Measurements from ENCODE around the gene ATXN7L1.
"Not testable (repeated sequence)": the region's sequence is repeated elsewhere in the genome, so short reads cannot be mapped to it uniquely, and the experiment has no call there.

Gene ATXN7L1

GRCh38 chr7:105860793-105861192, 15.6 kb downstream of the ATXN7L1 start:
- DNase-seq (ENCODE audit: low read depth in 3 of 3) = no peak

- DNase-seq (ENCODE audit: low read depth in 3 of 3) = no peak
Observed at GRCh38 chr7:105857009-105857952, 19.1 kb downstream of the ATXN7L1 start.

- DNase-seq (ENCODE audit: low read depth in 3 of 3) = no peak
Observed at GRCh38 chr7:105854498-105854897, 21.9 kb downstream of the ATXN7L1 start.

GRCh38 chr7:105853931-105854419, 22.4 kb downstream of the ATXN7L1 start:
- no peak for DNase-seq (ENCODE audit: low read depth in 3 of 3)

- DNase-seq (ENCODE audit: low read depth in 3 of 3) = no peak
Observed at GRCh38 chr7:105851064-105851463, 25.3 kb downstream of the ATXN7L1 start.

GRCh38 chr7:105849122-105849855, 27.1 kb downstream of the ATXN7L1 start:
- peak; percentile 33 to 69 (median 36) for DNase-seq (ENCODE audit: low read depth in 3 of 3)

- DNase-seq (ENCODE audit: low read depth in 3 of 3) = no peak
Observed at GRCh38 chr7:105846404-105846803, 30.0 kb downstream of the ATXN7L1 start.

GRCh38 chr7:105844681-105845080, 31.7 kb downstream of the ATXN7L1 start:
- not testable (repeated sequence) for DNase-seq (ENCODE audit: low read depth in 3 of 3)

GRCh38 chr7:105841866-105842265, 34.5 kb downstream of the ATXN7L1 start:
- no peak for DNase-seq (ENCODE audit: low read depth in 3 of 3)

- no peak for DNase-seq (ENCODE audit: low read depth in 3 of 3)
Observed at GRCh38 chr7:105840981-105841749, 35.2 kb downstream of the ATXN7L1 start.

GRCh38 chr7:105839266-105839665, 37.1 kb downstream of the ATXN7L1 start:
- no peak for DNase-seq (ENCODE audit: low read depth in 3 of 3)

- no peak for DNase-seq (ENCODE audit: low read depth in 3 of 3)
Observed at GRCh38 chr7:105838627-105839231, 37.7 kb downstream of the ATXN7L1 start.

GRCh38 chr7:105837765-105838626, 38.4 kb downstream of the ATXN7L1 start:
- no peak for DNase-seq (ENCODE audit: low read depth in 3 of 3)

GRCh38 chr7:105835441-105835840, 41.0 kb downstream of the ATXN7L1 start:
- DNase-seq (ENCODE audit: low read depth in 3 of 3) = no peak

GRCh38 chr7:105831824-105832535, 44.4 kb downstream of the ATXN7L1 start:
- DNase-seq (ENCODE audit: low read depth in 3 of 3) = no peak

- no peak for DNase-seq (ENCODE audit: low read depth in 3 of 3)
Observed at GRCh38 chr7:105831302-105831620, 45.1 kb downstream of the ATXN7L1 start.

- DNase-seq (ENCODE audit: low read depth in 3 of 3) = no peak
Observed at GRCh38 chr7:105830405-105831301, 45.7 kb downstream of the ATXN7L1 start.

- DNase-seq (ENCODE audit: low read depth in 3 of 3) = no peak
Observed at GRCh38 chr7:105829681-105830322, 46.6 kb downstream of the ATXN7L1 start.
